ENCODE measurements around the gene FTHL17. TPM values are rescaled to one million over a fixed set of nuclear protein-coding genes. Genes with fewer than 3 reads are reported as not detected.

The FTHL17 gene
- total RNA-seq, 2 donors from 2014 or later = not detected

DNA sequence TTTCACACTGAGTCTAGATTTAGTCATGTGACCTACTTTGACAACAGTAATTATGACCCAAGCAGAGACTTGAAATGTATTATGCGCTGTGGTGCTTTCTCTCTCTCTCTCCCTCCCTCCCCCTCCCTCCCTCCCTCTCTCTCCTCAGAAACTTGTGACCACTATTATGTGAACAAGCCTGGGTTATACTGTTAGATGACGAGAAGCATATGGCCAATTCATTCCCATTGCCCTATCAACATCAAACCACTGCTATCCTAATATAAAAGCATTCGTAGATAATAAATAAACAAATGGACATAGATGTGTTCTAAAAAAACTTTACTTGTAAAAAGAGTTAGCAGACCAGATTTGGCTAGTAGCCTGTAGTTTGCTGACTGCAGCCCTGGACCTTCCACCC, 18.2 kb downstream of the FTHL17 start:
- intact Hi-C loops (cut with DNase I) = no loop called here
- ATAC-seq (no peak), DNase-seq (no peak)

DNA sequence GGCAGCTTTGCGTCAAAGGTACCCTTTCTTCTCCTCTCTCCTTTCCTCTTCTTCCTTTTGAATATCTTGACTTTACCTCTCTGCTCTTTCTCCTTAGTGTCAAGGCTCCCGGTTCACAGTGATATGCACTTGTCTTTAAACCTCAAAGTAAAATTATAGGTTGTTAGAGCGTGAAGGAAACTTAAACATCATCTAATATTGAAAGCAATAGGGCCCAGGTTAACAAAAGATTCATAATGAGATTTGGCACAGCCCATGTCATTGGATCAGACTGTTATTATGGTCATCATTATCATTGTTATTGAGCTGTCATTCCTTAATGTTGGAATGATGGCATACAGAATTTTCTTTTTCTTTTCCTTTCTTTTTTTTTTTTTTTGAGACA, 32.5 kb downstream of the FTHL17 start:
- DNase-seq (no peak), ATAC-seq (no peak)
- intact Hi-C loops (cut with DNase I) = loop anchor here in 1 of 2 donors (5.0 kb wide), 1 partner anchor 618 kb away; no protein-coding TSS in a partner anchor

DNA sequence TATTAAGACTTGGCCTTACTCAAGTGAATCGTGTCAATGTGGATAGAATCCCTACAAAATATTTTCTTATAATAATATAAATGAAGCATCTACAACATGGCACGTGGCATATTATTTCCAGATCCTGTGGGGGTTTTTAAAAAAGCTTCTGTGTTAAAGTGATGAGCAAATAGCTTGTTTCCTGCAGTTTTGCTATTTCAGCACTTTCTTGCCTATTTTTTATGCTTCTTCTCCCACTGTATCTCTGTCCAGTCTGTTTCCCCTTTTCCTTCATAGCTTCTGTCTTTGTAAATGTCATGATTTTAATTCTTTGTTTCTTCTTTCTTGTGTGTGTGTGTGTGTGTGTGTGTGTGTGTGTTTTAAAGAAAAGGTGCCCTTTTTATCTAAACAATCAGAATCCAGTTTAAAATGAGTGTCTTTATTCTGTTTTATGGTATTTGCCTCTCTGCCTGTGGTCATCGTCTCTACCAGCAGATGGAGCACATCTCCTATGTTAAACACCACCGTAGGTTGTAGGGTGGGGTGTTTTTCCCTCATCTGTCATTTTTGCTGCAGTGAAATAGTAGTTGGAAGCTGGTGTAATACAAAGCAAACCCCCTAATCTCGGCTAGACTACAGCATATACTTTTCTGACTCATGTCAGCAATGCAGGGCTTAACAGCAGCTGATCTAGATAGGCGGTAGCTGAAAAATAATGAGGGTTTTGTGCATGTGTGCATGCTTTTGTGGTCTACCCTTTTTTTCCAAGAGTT, 33.1 kb downstream of the FTHL17 start:
- ATAC-seq = peak; percentile 53 to 55
- DNase-seq = peak; percentile 24
- intact Hi-C loops (cut with DNase I) = loop anchor here in 1 of 2 donors (5.0 kb wide), 1 partner anchor 619 kb away; no protein-coding TSS in a partner anchor

GRCh38 chrX:31036895-31037294, 34.9 kb downstream of the FTHL17 start:
- peak; percentile 33 for DNase-seq
- peak; percentile 55 to 59 for ATAC-seq
- intact Hi-C loops (cut with DNase I) = loop anchor here in 1 of 2 donors (5.0 kb wide), 1 partner anchor 620 kb away; no protein-coding TSS in a partner anchor

- ATAC-seq = no peak
- DNase-seq = no peak
- intact Hi-C loops (cut with DNase I) = no loop called here
Observed at GRCh38 chrX:31027351-31027750, 44.5 kb downstream of the FTHL17 start.

DNA sequence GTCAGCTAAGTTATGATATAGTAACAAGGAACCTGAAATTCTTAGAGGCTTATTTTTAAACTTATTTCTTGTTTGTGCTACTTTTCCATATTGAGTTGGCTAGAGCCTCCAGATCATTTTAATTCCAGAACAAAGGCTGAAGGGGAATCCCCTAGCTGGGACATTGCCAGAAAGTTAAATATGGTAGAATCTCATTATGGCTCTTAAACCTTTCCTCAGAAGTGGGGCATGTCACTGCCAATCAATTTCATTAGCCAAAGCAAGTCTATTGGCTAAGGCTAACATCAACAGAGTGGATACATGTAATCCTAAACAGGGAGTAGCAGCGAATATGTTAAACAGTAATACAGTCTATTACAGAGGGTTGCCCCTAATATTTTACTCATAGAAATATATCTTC, 47.0 kb downstream of the FTHL17 start:
- DNase-seq (no peak), ATAC-seq (no peak)
- intact Hi-C loops (cut with DNase I) = no loop called here

DNA sequence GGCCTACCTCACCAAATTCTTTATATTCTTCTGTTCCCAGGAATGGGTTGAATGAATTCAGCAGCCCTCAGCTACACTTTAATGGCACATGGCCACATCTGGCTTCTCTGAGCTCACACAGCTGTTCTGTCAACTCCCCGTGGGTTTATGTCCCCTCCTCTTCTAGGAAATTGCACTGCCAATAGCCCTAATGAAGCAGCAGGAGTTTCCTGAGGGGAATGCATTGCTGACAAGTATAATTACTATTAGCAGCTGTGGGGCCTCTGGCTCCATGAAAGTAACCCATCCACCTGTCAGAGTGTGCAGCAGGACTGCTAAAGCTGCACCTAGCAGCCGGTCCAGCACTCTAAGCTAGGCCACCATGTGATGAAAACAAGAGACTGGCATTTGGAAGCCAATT, 50.3 kb downstream of the FTHL17 start:
- DNase-seq = no peak

More for the DNA sequence above, 50.3 kb downstream of the FTHL17 start:
- no peak for ATAC-seq
- intact Hi-C loops (cut with DNase I) = no loop called here

Other genes with a start within 250 kb of the FTHL17 start
- 10 to 100 TPM; 11.6 to 13.7 TPM for gene TAB3, start 182.8 kb downstream of the FTHL17 start, total RNA-seq